Progenitor cell of endocrine pancreas (in vitro differentiated cells): Measurements from ENCODE around the gene PRDM10. TPM values are rescaled to one million over a fixed set of nuclear protein-coding genes. Genes with fewer than 3 reads are reported as not detected.

Experiments used
- DNase-seq: peaks from one replicate; pipeline ENCODE4 v3.0.0; 2021; ENCODE audit warnings: low spot score; ENCODE audit not compliant: unreplicated experiment
- H3K27ac Mint-ChIP-seq: 2 replicates; pipeline ENCODE4 v1.8.0; 2021; ENCODE audit warnings: mild to moderate bottlenecking, moderate library complexity, mixed read lengths
- H3K27me3 Mint-ChIP-seq: 2 replicates; pipeline ENCODE4 v1.8.0; 2021; ENCODE audit warnings: mixed read lengths
- H3K36me3 Mint-ChIP-seq: 2 replicates; pipeline ENCODE4 v1.8.0; 2022; ENCODE audit warnings: mixed read lengths; ENCODE audit not compliant: insufficient read depth
- H3K4me1 Mint-ChIP-seq: 2 replicates; pipeline ENCODE4 v1.8.0; 2021; ENCODE audit warnings: low read depth, mixed read lengths
- H3K4me3 Mint-ChIP-seq: 2 replicates; pipeline ENCODE4 v1.8.0; 2021; ENCODE audit warnings: low read depth, mild to moderate bottlenecking, moderate library complexity, mixed read lengths
- H3K9me3 Mint-ChIP-seq: 2 replicates; pipeline ENCODE4 v1.8.0; 2021; ENCODE audit warnings: low read depth, mixed read lengths
- total RNA-seq: library from RNA; stranded (reverse); gene quantifications from 2 replicates; pipeline ENCODE4 v1.2.1, GENCODE V29; 2021
- TF ChIP-seq, protein P1 (sequence below): fragments of 200-600 bp; sonication (generic); IDR thresholded peaks from one replicate; pipeline ENCODE4 v1.5.0; 2021; ENCODE audit warnings: antibody characterized with exemption, mild to moderate bottlenecking; ENCODE audit not compliant: unreplicated experiment

The PRDM10 gene
- total RNA-seq, 1 donor from 2014 or later = 23.4 TPM

DNA sequence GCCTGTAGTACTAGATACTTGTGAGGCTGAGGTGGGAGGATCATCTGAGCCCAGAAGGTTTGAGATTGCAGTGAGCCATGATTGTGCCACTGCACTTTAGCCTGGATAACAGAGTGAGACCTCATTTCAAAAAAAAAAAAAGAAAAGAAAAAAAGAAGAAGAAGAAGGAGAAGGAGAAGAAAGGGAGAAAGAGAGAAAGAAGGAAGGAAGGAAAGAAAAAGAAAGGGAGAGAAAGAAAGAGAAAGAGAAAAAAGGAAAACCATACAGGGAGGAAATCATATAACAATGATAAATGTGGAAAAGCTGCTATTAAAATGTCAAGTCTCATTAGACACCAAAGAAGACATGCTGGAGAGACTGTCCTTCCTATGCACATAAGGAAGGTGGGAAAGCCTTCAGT lies 5.7 kb upstream of the PRDM10 start:
- TF ChIP-seq, protein P1, sequence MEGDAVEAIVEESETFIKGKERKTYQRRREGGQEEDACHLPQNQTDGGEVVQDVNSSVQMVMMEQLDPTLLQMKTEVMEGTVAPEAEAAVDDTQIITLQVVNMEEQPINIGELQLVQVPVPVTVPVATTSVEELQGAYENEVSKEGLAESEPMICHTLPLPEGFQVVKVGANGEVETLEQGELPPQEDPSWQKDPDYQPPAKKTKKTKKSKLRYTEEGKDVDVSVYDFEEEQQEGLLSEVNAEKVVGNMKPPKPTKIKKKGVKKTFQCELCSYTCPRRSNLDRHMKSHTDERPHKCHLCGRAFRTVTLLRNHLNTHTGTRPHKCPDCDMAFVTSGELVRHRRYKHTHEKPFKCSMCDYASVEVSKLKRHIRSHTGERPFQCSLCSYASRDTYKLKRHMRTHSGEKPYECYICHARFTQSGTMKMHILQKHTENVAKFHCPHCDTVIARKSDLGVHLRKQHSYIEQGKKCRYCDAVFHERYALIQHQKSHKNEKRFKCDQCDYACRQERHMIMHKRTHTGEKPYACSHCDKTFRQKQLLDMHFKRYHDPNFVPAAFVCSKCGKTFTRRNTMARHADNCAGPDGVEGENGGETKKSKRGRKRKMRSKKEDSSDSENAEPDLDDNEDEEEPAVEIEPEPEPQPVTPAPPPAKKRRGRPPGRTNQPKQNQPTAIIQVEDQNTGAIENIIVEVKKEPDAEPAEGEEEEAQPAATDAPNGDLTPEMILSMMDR = no peak
- H3K9me3 Mint-ChIP-seq = no peaks in the 10 kb centered on the region
- H3K36me3 Mint-ChIP-seq = no peaks in the 10 kb centered on the region
- no peaks in the 10 kb centered on the region for H3K27me3 Mint-ChIP-seq
- peaks cover 4% of the 10 kb centered on the region for H3K4me1 Mint-ChIP-seq
- DNase-seq = no peak
- no peak overlapping the region for H3K27ac Mint-ChIP-seq
- no peak overlapping the region for H3K4me3 Mint-ChIP-seq

DNA sequence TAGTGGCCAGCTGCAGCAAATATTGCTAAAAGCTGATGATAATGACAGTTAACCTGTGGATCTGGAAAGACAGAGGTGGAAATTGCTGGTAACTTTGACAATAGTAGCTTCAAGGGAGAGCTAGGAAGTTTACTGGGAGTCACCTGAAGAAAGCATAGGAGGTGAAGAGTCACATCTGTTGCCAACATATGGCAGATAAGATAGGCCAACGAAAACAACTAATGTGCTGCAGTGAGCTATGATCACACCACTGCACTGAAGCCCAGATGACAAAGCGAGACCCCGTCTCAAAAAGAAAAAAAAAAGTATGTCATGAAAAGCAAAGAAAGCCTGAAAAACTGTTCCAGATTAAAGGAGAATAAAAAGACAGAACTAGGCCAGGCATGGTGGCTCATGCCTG lies 4.3 kb upstream of the PRDM10 start:
- Mint-ChIP-seq H3K36me3 (no peaks in the 10 kb centered on the region), H3K27me3 (no peaks in the 10 kb centered on the region), H3K27ac (no peak overlapping the region), H3K9me3 (no peaks in the 10 kb centered on the region), H3K4me3 (no peak overlapping the region), H3K4me1 (peaks cover 4% of the 10 kb centered on the region)
- TF ChIP-seq, protein P1 = no peak
- DNase-seq = no peak

- Mint-ChIP-seq H3K27me3 (no peaks in the 10 kb centered on the region), H3K9me3 (no peaks in the 10 kb centered on the region), H3K4me3 (peak overlapping the region; percentile 91), H3K4me1 (peaks cover 24% of the 10 kb centered on the region), H3K36me3 (no peaks in the 10 kb centered on the region), H3K27ac (peak overlapping the region; percentile 99)
- TF ChIP-seq, protein P1 = no peak
- DNase-seq = no peak
Observed at GRCh38 chr11:130003717-130004001, 1.0 kb upstream of the PRDM10 start.

DNA sequence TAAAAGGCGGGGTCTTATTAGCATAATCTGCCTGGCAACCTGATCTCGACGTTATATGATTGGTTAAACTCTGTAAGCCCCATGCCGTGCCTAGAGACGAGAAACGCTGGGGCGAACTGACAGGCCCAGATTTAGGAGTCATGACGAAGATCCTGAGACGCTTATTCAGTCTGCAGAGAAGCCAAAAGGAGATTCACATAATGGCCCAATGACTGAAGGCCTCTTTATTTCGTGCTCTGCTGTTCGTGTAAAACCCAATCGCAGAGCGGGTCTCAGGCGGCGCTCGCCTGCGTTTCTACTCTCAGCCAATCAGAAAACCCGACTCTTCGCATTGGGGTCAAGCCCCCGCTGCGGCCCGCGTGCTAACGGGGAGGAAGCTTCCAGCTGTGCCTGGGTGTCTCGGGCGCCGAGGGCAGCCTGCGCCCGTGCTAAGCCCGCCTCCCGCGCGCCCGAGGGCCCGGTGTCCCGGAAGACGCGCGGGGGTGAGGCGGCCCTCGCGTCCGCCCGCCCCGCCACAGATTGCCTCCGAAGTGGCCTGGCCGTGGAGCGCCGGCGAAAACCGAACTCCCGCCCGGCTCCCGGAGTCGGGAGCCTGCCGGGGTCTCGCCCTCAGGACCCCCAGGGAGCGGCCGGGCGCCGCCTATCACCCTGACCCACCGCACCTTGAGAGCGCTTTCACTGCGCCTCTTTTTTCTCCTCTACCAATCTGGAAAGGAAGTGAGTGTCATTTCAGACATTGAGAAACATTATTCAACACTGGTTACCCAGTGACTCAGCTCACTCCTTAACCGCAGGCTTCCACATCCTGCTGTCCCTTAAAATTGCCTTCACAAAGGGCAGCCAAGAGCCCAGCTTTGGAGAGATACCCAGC lies 446 bp upstream of the PRDM10 start:
- TF ChIP-seq, protein P1 = no peak
- peak overlapping the region; percentile 91 for H3K4me3 Mint-ChIP-seq
- DNase-seq = peak; percentile 82
- H3K4me1 Mint-ChIP-seq = peaks cover 29% of the 10 kb centered on the region
- H3K27me3 Mint-ChIP-seq = no peaks in the 10 kb centered on the region
- no peaks in the 10 kb centered on the region for H3K9me3 Mint-ChIP-seq
- peak overlapping the region; percentile 100 for H3K27ac Mint-ChIP-seq
- no peaks in the 10 kb centered on the region for H3K36me3 Mint-ChIP-seq

DNA sequence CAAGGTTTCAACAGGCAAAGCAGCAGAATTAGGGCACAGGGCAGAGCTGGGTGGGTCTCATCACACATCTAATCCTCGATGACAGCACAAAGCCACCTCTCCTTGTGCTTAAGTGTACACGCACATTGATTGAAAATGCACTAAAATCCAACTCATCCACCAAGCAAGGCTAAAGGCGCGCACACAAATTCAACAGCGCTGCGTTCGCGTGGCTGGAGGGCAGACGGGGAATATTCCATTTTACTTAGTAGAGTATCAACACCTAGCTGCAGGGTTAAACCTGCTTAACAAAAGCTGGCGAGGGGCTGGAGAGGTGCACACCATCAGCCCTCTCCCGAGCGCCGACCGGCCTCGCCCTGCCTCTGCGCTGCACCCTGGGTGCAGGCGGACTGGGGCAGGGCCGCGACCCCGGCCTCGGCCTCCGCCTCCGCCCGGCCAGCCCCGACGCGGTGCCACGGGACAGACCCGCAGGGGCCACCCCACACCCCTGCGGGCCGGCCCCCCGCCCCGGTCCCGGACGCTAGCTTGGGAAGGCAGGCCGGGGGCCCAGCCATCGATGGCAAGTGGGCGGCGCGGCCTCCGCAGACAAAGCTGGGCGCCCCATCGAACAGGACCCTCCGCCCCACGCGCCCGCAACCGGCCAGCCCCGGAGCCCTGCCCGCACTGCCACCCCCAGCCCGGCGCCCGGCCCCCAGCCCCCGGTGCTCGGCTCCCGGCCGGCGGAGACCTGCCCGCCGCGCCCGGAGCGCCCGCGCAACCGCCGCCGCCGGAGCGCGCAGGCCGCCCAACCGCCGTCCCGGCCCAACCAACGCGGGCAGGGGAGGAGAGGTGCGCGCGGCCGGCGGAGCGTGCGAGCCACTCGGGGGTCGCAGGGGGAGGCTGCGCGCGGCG lies 929 bp downstream of the PRDM10 start:
- TF ChIP-seq, protein P1 = no peak
- Mint-ChIP-seq H3K4me1 (peaks cover 29% of the 10 kb centered on the region), H3K4me3 (peak overlapping the region; percentile 96), H3K9me3 (no peaks in the 10 kb centered on the region), H3K27ac (peak overlapping the region; percentile 100), H3K27me3 (no peaks in the 10 kb centered on the region), H3K36me3 (peaks cover 5% of the 10 kb centered on the region)
- no peak for DNase-seq
